Spleen (tissue), 7 donors: ENCODE results near the gene NUAK1.

Experiments
- CTCF ChIP-seq, 11 experiments: fragments of 200-600 bp in 7 of 11; fragments of 450-650 bp in 4 of 11; sonication (generic) in 4 of 11; IDR thresholded peaks in 8 of 11; conservative IDR thresholded peaks in 3 of 11; 1 replicate in 7 of 11; 2 replicates in 4 of 11; pipeline versions ENCODE4 v1.4.0 to v1.8.0; 2016 to 2021; ENCODE audit warnings: antibody characterized with exemption in 11 of 11, inconsistent platforms in 4 of 11, mild to moderate bottlenecking in 1 of 11
- POLR2A ChIP-seq, 3 donors: fragments of 450-650 bp; IDR thresholded peaks; one replicate each; pipeline ENCODE4 v1.5.1; 2017; ENCODE audit warnings: antibody characterized with exemption in 3 of 3, mild to moderate bottlenecking in 1 of 3
- donor health status: DM: no; HTN: no; CAD: no; lungs with moderate emphysema.
- donor health status: DM: no; HTN: no; CAD: no.
- donor health status: DM: no; HTN: no; CAD: no.

GRCh38 chr12:106074361-106074705, 64.4 kb downstream of the NUAK1 start:
- no peak for TF ChIP-seq CTCF (IDR thresholded peaks at IDR 0.05 in 8 of 11, conservative IDR thresholded peaks at IDR 0.05 in 3 of 11)
- TF ChIP-seq POLR2A (IDR thresholded peaks at IDR 0.05) = no peak
